ENCODE results near the gene MAGI3.

MAGI3 gene

GRCh38 chr1:113721010-113721409, 330.7 kb downstream of the MAGI3 start:
- DNase-seq = no peak

GRCh38 chr1:113732802-113733201, 342.5 kb downstream of the MAGI3 start:
- DNase-seq = no peak

- DNase-seq = no peak
Measured at GRCh38 chr1:113734357-113735055, 344.2 kb downstream of the MAGI3 start.
